Measurements from ENCODE around the gene DLGAP1. TPM values are rescaled to one million over a fixed set of nuclear protein-coding genes. Genes with fewer than 3 reads are reported as not detected.

The DLGAP1 gene
- total RNA-seq, 4 donors from 2014 or later = 0.22 to 1.5 (median 0.56) TPM

- no peak for ATAC-seq
- no peak overlapping the region for H3K4me3 ChIP-seq
- H3K4me1 ChIP-seq = no peaks in the 10 kb centered on the region
Observed at GRCh38 chr18:3689986-3690763, 764.9 kb downstream of the DLGAP1 start.

GRCh38 chr18:3689091-3689490, 766.0 kb downstream of the DLGAP1 start:
- Histone ChIP-seq H3K27ac (no peak overlapping the region), H3K36me3 (no peaks in the 10 kb centered on the region), H3K4me3 (no peak overlapping the region), H3K9me3 (peaks cover 0 to 5% (median 0%) of the 10 kb centered on the region in 3 donors), H3K4me1 (no peaks in the 10 kb centered on the region), H3K27me3 (no peaks in the 10 kb centered on the region)
- 39 to 64% methylated on average over 3 of the region's 3 CpGs for WGBS, 2 donors (ENCODE audit: low coverage in 1 of 2)
- no peak for ATAC-seq
- no peak for TF ChIP-seq CTCF (IDR thresholded peaks at IDR 0.05)
- no peak for TF ChIP-seq POLR2A (IDR thresholded peaks at IDR 0.05)
- TF ChIP-seq POLR2AphosphoS5 (IDR thresholded peaks at IDR 0.05) = no peak
- TF ChIP-seq EP300 (IDR thresholded peaks at IDR 0.05) = no peak

More at GRCh38 chr18:3689986-3690763, 764.9 kb downstream of the DLGAP1 start:
- Histone ChIP-seq H3K27me3 (no peaks in the 10 kb centered on the region), H3K9me3 (peaks cover 0 to 5% (median 0%) of the 10 kb centered on the region in 3 donors), H3K27ac (no peak overlapping the region), H3K36me3 (no peaks in the 10 kb centered on the region)
- TF ChIP-seq CTCF (IDR thresholded peaks at IDR 0.05) (no peak), EP300 (IDR thresholded peaks at IDR 0.05) (no peak), POLR2AphosphoS5 (IDR thresholded peaks at IDR 0.05) (no peak), POLR2A (IDR thresholded peaks at IDR 0.05) (no peak)
- WGBS, 2 donors (ENCODE audit: low coverage in 1 of 2) = 67 to 88% methylated on average over 5 to 6 of the region's 9 CpGs

GRCh38 chr18:3688690-3689089, 766.4 kb downstream of the DLGAP1 start:
- WGBS, 2 donors (ENCODE audit: low coverage in 1 of 2) = 28 to 35% methylated on average over 5 of the region's 5 CpGs
- Histone ChIP-seq H3K36me3 (no peaks in the 10 kb centered on the region), H3K27me3 (no peaks in the 10 kb centered on the region), H3K4me3 (no peak overlapping the region), H3K27ac (no peak overlapping the region), H3K4me1 (no peaks in the 10 kb centered on the region), H3K9me3 (peaks cover 0 to 5% (median 0%) of the 10 kb centered on the region in 3 donors)
- no peak for TF ChIP-seq POLR2AphosphoS5 (IDR thresholded peaks at IDR 0.05)
- no peak for TF ChIP-seq EP300 (IDR thresholded peaks at IDR 0.05)
- no peak for TF ChIP-seq POLR2A (IDR thresholded peaks at IDR 0.05)
- no peak for TF ChIP-seq CTCF (IDR thresholded peaks at IDR 0.05)
- no peak for ATAC-seq

DNA sequence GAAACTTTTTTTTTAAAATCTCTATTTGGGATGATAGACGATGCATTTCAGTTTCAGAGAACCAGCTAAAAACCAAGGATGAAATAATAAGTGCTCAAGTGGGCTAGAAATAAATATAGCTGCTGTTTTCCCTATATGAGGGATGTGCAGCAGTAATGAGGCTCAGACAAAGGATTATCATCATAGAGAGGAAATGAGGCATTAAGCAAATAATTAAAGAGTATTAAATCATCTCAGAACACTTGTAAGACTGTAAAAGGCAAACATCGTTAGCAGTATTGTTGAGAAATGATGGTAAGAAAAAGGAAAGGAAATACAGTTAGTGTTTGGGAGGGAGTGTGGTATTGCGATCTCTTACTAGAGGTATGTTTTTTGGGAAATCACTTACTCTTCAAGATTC, 771.6 kb downstream of the DLGAP1 start:
- H3K27me3 ChIP-seq = no peaks in the 10 kb centered on the region
- 48 to 56% methylated on average over 3 of the region's 3 CpGs for WGBS, 2 donors (ENCODE audit: low coverage in 1 of 2)
- TF ChIP-seq EP300 (IDR thresholded peaks at IDR 0.05) (no peak), POLR2A (IDR thresholded peaks at IDR 0.05) (no peak), CTCF (IDR thresholded peaks at IDR 0.05) (no peak), POLR2AphosphoS5 (IDR thresholded peaks at IDR 0.05) (no peak)
- H3K36me3 ChIP-seq = no peaks in the 10 kb centered on the region
- no peak for ATAC-seq
- H3K4me1 ChIP-seq = no peaks in the 10 kb centered on the region
- H3K9me3 ChIP-seq = peaks cover 0 to 5% (median 0%) of the 10 kb centered on the region in 3 donors
- H3K27ac ChIP-seq = no peak overlapping the region
- no peak overlapping the region for H3K4me3 ChIP-seq

- 79 to 92% methylated on average over 2 of the region's 3 CpGs for WGBS, 2 donors (ENCODE audit: low coverage in 1 of 2)
- H3K4me3 ChIP-seq = no peak overlapping the region
- H3K9me3 ChIP-seq = peaks cover 0 to 5% (median 0%) of the 10 kb centered on the region in 3 donors
- peaks cover 3% of the 10 kb centered on the region for H3K27me3 ChIP-seq
- no peaks in the 10 kb centered on the region for H3K36me3 ChIP-seq
- TF ChIP-seq EP300 (IDR thresholded peaks at IDR 0.05) (no peak), POLR2AphosphoS5 (IDR thresholded peaks at IDR 0.05) (no peak), CTCF (IDR thresholded peaks at IDR 0.05) (no peak), POLR2A (IDR thresholded peaks at IDR 0.05) (no peak)
- no peak for ATAC-seq
- H3K4me1 ChIP-seq = no peaks in the 10 kb centered on the region
- no peak overlapping the region for H3K27ac ChIP-seq
Observed at GRCh38 chr18:3682061-3682460, 773.0 kb downstream of the DLGAP1 start.

Measured in gastroesophageal sphincter (tissue), 4 donors.